GM21786 (cell line): Measurements from ENCODE around the gene STXBP5L.
"Not testable (repeated sequence)": the region's sequence is repeated elsewhere in the genome, so short reads cannot be mapped to it uniquely, and the experiment has no call there.

Source experiments
- ATAC-seq: cut with Tn5 transposase; IDR thresholded peaks from one replicate; pipeline ENCODE4 v1.9.1; 2021; ENCODE audit not compliant: unreplicated experiment

Gene STXBP5L

DNA sequence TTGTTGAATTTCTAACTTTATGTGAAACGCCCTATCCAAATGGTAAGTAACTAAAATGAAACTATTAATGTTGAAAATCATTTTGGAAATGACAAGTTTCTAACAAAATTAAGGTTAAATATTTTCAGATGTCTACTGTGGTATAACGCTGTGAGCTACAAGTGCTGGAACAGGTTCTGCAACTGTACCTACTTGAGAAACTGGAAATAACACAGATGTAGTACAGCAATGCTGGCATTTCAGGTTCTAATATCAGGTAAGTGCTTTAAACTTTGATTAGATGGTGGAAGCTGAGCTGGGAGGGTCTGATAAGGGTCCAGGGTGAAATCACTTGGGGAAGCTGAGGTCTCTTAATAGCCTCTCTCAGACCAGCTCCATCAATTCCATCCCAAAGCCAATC, 315.1 kb downstream of the STXBP5L start:
- no peak for ATAC-seq

DNA sequence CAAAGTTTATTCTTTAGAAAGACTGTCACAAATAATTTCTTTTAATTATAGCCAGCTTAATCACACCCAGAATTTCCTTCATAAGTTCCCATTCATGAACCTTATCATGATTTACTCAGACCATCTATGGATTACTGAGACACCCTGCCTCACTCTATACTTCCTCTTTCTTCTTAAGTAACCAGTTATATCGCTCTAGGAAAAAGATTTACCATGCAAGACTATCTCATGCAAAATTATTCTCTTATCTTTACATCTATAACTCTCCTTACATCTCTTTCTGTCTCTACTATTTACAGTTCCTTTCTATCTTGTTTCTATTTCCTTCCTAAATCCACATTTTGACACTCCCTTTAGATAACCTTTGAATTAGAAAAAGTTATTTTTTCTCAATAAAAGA, 321.0 kb downstream of the STXBP5L start:
- no peak for ATAC-seq

DNA sequence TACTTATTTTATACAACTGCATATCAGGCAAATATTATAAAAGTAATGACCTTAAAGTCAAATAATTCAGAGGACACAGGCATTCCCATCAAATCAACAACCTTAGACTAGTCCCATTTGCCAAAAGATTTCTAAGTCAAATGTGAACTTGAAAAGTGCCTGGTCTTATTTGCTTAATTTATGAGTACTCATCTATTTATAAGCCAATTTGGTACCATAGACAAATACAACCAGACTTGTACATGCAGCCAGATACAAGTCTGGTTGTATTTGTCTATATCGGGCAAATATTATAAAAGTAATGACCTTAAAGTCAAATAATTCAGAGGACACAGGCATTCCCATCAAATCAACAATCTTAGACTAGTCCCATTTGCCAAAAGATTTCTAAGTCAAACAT, 322.2 kb downstream of the STXBP5L start:
- ATAC-seq, result not testable (repeated sequence)

DNA sequence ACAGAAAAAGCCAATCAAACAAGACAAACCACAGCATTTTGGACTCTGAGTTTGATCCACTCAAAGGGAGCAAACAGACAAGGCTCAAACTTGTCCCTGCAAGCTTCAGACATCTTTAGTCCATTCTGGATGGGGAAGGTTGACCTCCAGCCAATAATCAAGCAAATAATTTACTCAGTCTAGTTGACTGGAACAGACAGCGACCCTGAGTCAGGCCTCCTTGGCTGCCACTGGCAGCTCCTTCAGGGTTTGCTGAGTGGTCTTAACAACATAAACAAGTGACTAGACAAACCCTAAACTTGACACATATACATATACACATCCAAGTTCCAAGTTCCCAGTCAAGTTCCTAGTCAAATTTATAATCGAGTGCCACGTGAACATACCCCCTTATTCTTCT, 323.9 kb downstream of the STXBP5L start:
- no peak for ATAC-seq

DNA sequence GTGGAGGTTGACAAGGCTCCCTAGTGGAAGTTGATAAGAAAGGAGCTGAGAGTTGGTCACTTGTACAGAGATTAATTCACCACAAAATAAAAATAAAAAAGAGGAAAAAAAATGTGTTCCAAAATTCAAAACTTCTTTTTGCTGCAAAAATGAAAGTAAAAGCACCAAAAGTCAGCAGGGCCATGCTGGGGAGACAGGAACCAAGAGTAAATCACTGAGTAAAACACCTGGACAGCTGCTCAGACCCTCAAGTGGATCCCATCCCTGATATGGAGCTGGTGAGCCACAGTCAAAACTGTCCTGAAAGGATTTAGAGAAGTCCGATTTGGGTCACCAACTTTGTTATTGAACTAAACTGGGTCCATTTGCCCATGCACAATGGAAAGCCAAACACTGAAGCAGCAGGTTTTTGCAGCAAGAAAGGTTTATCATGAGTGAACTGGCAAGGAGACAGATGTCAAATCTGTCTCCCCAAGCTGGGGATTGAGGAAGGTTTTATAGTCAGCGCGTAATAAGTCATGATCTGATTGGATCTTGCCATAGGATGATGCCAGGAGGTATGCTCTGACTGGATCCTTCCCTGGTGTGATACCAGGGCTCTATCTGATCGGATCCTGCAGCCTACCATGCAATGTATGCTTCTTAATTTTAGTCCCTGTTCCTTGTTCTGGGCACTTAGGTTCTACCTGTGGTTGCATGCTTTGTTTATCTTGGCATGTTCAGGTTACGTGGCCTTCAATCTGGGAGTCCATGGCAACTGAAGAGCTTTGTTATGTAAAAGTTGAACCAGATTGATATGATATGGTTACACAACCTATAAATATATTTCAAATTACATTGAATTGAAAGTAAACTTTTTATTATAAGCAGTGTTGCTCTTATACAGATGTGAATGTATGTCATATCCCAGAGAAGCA, 324.6 kb downstream of the STXBP5L start:
- no peak for ATAC-seq

DNA sequence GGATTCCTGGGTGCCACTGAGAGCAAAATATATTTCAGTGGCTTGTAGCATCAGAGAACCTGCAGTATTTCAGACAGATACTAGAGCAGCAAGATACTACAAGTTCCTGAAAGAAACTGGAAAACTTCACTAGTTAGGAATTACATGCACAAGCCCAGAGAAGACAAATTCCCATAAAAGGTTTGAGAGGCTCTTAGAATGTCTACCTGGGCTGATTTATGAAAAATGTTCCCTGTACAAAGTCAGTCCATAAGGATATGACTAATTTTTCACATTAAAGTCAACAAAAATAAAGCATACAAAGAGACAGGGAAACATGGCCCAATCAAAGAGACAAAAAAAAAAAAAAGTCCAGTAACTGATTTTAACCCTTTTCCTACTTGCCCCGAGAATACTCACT, 335.2 kb downstream of the STXBP5L start:
- no peak for ATAC-seq

DNA sequence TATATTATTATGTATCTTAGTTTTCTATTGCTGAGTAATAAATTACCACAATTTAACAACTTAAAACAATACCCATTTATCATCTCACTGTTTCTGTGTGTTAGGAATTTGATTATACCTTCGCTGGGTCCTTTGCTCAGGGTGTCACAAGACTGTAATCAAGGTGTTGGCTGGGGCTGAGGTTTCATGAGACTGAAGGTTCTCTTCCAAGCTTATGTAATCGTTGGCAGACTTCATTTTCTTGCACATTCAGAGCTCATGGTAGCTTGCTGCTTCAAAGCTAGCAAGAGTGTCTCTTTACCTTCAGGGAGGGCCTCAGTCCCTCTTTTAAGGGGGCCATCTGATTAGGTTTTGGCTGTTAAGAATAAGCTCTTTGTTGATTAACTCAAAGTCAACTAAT, 344.7 kb downstream of the STXBP5L start:
- ATAC-seq, result no peak

DNA sequence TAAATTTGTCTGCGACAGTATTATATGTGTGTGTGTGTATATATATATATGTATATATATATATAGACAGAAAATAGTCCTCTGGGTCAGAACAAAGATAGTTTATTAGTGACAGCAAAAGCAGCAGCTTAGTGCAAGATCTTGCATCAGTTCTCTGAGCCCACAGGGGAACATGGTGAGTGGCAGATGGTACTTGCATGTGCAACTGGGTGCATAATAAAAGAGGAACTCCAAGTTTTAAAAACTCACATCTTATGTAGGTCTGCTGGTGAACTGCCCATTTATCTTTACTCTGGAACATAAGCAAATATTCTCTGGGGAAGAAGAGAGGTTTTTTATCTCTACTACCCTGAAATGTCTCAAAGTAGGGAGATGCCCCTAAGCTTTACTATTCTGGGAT, 361.4 kb downstream of the STXBP5L start:
- ATAC-seq, result no peak

DNA sequence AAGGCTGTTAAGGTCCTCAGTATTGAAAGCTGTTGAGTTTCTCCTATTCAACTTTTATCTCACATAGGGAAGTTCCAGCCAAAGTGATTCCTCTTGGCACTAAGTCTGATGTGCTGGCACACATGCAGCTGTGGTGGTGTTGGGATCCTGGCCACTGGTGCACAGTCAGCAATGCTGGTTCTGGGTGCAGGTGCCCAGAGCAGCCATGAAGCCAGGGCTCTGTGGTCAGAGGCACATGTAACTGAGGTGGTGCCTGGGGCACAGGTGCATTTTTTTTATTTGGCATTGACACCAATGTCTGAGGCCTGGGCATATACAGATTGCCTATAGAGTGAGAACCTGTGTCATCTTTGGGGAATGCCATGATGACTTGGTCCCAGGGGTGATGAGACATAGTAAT, 366.4 kb downstream of the STXBP5L start:
- no peak for ATAC-seq

DNA sequence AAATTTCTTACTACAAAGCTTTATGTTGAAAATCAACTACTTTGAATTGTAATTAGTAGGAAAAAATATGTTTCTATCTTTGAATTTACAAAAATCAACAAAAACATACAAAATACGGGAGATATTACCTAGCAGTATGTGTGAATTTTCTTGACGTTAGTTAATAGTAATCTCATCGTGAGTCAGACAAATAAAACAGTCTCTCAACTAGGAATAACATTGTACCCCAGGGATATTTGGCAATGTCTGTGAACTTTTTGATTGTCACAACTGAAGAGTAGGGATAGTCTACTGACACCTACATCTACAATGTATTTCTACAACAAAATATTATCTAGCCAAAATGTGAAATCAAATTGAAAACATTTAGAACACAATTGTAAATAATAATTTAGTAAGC, 387.4 kb downstream of the STXBP5L start:
- ATAC-seq, result no peak

DNA sequence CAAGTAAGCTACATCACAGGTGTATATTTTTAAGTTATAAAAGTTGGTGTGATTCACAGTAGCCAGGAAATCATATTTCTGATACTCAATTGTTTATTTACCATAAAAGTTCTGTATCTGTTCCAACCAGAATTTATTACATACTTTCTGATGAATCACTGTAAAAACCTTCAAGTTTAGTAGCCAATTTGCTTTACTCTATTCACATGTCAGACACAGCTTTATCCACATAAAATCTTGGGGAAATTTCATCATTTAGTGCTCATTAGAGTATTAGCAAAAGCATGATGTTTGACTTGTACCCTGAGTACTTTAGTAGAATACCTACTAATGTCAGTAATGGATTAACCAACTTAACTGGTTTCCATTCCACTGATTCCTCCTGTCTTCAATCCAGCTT, 388.0 kb downstream of the STXBP5L start:
- ATAC-seq, result no peak

DNA sequence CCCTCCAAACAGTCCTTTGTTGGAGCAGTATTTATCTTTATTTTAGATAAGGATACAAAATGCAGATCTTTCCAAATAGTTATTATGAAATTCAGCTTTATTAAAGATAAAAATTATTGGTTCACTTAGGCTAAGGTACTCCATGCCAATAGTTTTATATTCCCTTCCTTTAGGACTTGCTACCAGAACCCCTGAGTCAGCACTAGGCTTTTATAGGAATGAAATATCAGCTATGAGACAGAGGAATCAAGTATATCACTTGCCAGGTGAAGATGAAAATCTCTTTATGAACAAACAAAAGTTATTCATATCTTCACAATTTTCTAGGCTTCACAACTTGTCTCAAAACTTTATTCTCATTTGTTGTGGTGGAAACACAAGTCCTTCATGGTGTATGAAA, 416.3 kb downstream of the STXBP5L start:
- no peak for ATAC-seq

DNA sequence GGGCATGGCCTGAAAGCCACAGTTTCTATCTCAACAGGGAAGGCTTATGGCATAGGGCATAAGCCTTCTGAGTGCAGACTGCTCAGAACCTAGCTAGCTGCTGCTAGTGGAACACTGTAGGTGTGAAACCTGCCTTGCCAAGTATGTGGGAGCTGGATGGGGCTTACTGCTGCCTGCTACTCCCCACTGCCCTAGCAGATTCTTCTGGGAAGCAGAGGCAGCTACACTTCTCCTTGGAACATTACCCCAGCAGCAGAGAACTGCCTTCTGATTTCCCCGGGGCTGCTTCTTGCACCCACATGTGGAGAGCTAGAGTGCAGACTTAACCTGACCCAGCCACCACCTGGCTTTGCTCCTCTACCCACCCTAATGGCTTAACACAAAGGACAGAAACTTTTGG, 422.1 kb downstream of the STXBP5L start:
- no peak for ATAC-seq

DNA sequence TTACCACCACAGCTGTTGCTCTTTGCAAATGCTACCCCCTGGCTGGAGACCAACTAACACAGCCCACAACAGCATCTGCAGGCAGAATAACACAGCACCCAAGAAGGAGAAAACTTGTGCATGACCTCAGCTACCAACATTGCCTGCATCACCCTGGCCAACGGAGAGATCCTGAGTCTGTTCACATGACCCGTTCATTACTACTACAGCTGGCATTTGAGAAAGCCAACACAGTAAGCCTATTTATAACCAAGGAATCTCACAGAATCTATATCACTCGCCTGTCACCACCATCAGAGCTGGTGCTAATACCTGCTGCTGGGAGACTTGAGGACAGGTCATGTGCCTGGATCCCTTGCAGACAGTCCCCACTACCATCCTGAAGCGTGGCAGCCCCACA, 422.6 kb downstream of the STXBP5L start:
- no peak for ATAC-seq

DNA sequence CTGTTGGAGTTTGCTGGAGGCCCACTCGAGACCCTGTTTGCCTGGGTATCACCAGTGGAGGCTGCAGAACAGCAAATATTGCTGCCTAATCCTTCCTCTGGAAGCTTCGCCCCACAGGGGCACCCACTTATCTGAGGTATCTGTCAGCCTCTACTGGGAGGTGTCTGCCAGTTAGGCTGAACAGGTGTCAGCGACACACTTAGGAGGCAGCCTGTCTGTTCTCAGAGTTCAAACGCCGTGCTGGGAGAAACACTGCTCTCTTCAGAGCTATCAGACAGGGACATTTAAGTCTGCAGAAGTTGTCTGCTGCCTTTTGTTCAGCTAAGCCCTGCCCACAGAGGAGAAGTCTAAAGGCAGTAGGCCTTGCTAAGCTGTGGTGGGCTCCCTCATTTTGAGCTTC, 448.0 kb downstream of the STXBP5L start:
- ATAC-seq, result not testable (repeated sequence)

DNA sequence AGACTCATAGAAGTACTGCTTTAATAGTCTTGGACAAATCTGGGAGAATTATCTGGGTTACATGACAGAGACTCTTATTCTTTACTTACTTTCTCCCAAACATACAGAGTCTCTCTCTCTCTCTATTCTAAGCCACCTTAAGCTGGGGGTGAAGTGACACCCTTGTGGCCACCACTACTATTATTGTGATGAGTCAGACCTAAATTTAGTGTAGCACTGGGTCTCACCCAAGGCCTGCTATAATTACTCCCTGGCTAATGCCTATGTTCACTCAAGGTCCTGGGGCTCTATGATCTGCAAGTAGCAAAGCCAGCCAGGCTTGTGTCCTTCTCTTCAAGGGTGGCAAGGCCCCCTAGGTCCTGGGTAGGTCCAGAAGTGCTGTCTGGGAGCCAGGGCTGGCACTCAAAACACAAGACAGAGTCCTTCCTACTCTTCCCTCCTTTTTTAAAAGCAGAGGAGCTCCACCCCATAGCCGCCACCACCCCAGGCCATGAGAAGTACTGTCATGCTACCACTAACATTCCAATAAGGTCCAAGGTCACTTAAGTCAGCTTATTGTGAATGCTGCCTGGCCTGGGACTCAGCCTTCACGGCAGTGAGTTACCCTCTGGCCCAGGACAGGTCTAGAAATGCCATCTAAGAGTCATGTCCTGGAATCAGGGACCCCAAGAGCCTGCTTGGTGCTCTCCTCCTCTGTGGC, 454.2 kb downstream of the STXBP5L start:
- ATAC-seq, result no peak

DNA sequence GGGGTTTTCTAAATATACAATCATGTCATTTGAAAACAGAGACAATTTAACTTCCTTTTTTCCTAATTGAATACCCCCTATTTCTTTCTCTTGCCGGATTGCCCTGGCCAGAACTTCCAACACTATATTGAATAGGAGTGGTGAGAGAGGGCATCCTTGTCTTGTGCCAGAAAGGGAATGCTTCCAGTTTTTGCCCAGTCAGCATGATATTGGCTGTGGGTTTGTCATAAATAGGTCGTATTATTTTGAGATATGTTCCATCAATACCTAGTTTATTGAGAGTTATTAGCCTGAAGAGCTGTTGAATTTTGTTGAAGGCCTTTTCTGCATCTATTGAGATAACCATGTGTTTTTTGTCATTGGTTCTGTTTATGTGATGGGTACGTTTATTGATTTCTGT, 480.3 kb downstream of the STXBP5L start:
- ATAC-seq, result not testable (repeated sequence)

DNA sequence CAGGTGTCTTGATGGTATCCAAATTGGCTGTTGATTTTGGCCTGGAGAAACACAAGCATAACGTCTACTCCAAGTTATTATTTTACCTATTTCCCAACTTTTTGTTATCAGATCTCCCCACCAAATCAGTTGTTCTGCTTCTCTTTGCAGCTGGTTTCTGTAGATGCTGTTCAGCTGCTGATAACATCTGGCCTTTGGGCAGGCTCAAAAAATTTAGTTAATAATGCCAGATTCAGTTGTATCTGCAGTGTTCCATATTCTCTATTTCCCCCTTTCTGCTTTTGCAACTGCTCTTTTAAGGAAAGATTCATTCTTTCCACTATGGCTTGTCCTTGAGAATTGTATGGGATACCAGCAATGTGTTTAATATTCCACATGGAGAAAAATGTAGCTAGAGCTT, 488.0 kb downstream of the STXBP5L start:
- ATAC-seq, result not testable (repeated sequence)

DNA sequence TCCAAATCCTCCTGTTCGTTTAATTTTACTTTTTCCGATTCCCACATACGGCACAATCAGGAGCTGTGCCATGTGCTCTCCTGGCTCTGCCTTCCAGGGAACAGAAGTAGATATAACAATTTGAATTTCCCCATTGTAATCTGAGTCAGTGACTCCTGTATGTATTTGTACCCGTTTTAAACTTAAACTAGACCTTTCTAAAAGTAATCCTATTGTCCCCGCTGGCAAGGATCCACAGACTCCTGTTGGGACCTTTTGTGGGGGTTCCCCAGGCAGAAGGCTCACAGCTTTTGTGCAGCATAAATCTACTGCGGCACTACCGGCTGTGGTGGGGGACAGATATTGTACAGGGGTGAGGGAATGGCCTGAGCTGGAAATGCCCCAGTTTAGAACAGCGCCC, 490.0 kb downstream of the STXBP5L start:
- not testable (repeated sequence) for ATAC-seq

DNA sequence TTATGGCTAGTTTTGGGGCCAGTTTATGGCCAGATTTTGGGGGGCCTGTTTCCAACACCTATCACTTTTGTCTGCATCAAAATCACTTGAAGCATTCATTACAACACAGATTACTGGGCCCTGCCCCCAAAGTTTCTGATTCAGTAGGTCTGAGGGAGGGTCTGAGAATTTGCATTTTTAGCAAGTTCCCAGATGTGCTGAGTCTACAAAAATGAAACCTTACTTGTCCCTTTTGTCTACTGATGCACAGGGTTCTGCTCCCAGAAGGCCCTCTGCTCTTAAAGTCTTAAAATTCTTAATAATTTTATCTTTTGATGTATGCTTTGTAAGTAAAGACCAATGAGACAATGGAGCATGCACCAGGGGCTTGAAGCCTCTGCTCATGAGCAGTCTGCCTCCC, 491.8 kb downstream of the STXBP5L start:
- ATAC-seq, result no peak

DNA sequence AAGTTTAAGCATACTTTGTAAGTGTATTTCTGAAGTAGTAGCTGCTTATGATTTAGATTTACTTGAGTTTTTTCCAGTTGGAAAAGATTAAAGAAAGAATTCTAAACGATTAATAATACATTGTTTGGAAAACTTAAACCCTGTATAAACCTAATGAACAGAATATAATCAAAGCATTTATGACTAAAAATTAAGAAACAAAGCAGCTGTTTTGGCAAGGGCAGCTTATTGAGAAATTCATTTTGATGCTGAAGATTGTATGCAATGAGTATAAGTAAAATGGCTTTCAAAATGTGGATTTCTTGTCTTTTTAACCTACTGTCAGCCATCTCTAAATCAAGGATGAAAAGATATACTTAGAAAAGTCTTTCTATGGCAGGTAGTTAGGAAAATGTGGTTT, 497.6 kb downstream of the STXBP5L start:
- ATAC-seq, result no peak

DNA sequence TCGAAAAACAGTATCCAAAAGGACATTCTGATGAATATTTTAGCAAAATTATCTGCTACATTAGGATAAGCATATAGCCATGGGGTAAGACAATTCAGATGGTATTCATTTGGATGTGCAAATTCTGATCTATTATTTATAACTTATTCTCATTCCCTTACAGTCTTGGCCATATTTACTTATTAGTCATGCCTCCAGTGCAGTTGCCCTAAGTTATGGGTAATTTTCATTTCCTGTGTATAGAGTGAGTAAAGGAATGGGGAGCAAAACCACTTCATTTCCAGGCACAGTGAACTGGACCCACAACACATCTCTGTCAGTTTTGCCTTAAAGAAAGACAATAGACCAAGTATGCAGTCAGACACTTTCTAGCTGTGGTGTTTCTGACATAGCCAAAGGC, 503.5 kb downstream of the STXBP5L start:
- no peak for ATAC-seq
